ES-I3 (cell line): ENCODE measurements around the gene DNMT3L.
A peak's percentile ranks its signal among the peaks of the same experiment; 100 is the strongest.

Source experiments
- H3K36me3 ChIP-seq: 2 replicates; pipeline ENCODE4 v1.6.1; 2013; ENCODE audit warnings: mild to moderate bottlenecking, low read length, control low read depth, moderate library complexity; ENCODE audit not compliant: insufficient read depth
- H3K4me1 ChIP-seq: 2 replicates; pipeline ENCODE4 v1.6.1; 2013; ENCODE audit warnings: mild to moderate bottlenecking, control low read depth, low read length; ENCODE audit not compliant: insufficient read depth
- H3K9ac ChIP-seq: 2 replicates; pipeline ENCODE4 v1.6.1; 2013; ENCODE audit warnings: low read depth, mild to moderate bottlenecking, low read length, moderate library complexity
- H3K9me3 ChIP-seq: 2 replicates; pipeline ENCODE4 v1.6.1; 2013; ENCODE audit warnings: mild to moderate bottlenecking, low read length, moderate library complexity; ENCODE audit not compliant: control insufficient read depth, insufficient read depth

Gene DNMT3L

GRCh38 chr21:44273046-44273445 is 11.3 kb upstream of the DNMT3L start:
- Histone ChIP-seq H3K4me1 (no peaks in the 10 kb centered on the region), H3K9me3 (no peaks in the 10 kb centered on the region), H3K36me3 (no peaks in the 10 kb centered on the region), H3K9ac (no peak overlapping the region)

- Histone ChIP-seq H3K4me1 (no peaks in the 10 kb centered on the region), H3K36me3 (no peaks in the 10 kb centered on the region), H3K9me3 (no peaks in the 10 kb centered on the region), H3K9ac (no peak overlapping the region)
Measured at GRCh38 chr21:44272284-44272858, 10.7 kb upstream of the DNMT3L start.

GRCh38 chr21:44271558-44272283 is 10.0 kb upstream of the DNMT3L start:
- no peaks in the 10 kb centered on the region for H3K9me3 ChIP-seq
- no peaks in the 10 kb centered on the region for H3K4me1 ChIP-seq
- no peaks in the 10 kb centered on the region for H3K36me3 ChIP-seq
- H3K9ac ChIP-seq: no peak overlapping the region

GRCh38 chr21:44269090-44269489 is 7.4 kb upstream of the DNMT3L start:
- Histone ChIP-seq H3K9ac (no peak overlapping the region), H3K36me3 (no peaks in the 10 kb centered on the region), H3K4me1 (no peaks in the 10 kb centered on the region), H3K9me3 (no peaks in the 10 kb centered on the region)

- Histone ChIP-seq H3K9me3 (no peaks in the 10 kb centered on the region), H3K36me3 (no peaks in the 10 kb centered on the region), H3K9ac (no peak overlapping the region), H3K4me1 (peaks cover 8% of the 10 kb centered on the region; the same call in 1 of the 2 replicates)
Measured at GRCh38 chr21:44267655-44268142, 6.0 kb upstream of the DNMT3L start.

- H3K36me3 ChIP-seq: no peaks in the 10 kb centered on the region
- no peaks in the 10 kb centered on the region for H3K9me3 ChIP-seq
- H3K9ac ChIP-seq: no peak overlapping the region
- peaks cover 8% of the 10 kb centered on the region; the same call in 1 of the 2 replicates for H3K4me1 ChIP-seq
Measured at GRCh38 chr21:44265734-44266270, 4.1 kb upstream of the DNMT3L start.

GRCh38 chr21:44263768-44264167 is 2.1 kb upstream of the DNMT3L start:
- H3K9me3 ChIP-seq: no peaks in the 10 kb centered on the region
- H3K36me3 ChIP-seq: no peaks in the 10 kb centered on the region
- peaks cover 8% of the 10 kb centered on the region; the same call in 1 of the 2 replicates for H3K4me1 ChIP-seq
- H3K9ac ChIP-seq: 0 out of 2 replicates have a peak overlapping the region, but pooled peaks have one; percentile 37

GRCh38 chr21:44263221-44263760 is 1.6 kb upstream of the DNMT3L start:
- Histone ChIP-seq H3K36me3 (no peaks in the 10 kb centered on the region), H3K9me3 (no peaks in the 10 kb centered on the region), H3K9ac (peak overlapping the region; percentile 37; the same call in 1 of the 2 replicates), H3K4me1 (peaks cover 8% of the 10 kb centered on the region; the same call in 1 of the 2 replicates)

- Histone ChIP-seq H3K4me1 (peaks cover 8% of the 10 kb centered on the region; the same call in 1 of the 2 replicates), H3K9ac (no peak overlapping the region), H3K36me3 (no peaks in the 10 kb centered on the region), H3K9me3 (no peaks in the 10 kb centered on the region)
Measured at GRCh38 chr21:44262338-44263056, 800 bp upstream of the DNMT3L start.

- Histone ChIP-seq H3K4me1 (peaks cover 8% of the 10 kb centered on the region; the same call in 1 of the 2 replicates), H3K9me3 (no peaks in the 10 kb centered on the region), H3K9ac (no peak overlapping the region; the same call in 1 of the 2 replicates), H3K36me3 (no peaks in the 10 kb centered on the region)
Measured at GRCh38 chr21:44260791-44261631, 686 bp downstream of the DNMT3L start.

GRCh38 chr21:44260066-44260465 is 1.6 kb downstream of the DNMT3L start:
- Histone ChIP-seq H3K9ac (no peak overlapping the region), H3K36me3 (no peaks in the 10 kb centered on the region), H3K9me3 (no peaks in the 10 kb centered on the region), H3K4me1 (peaks cover 8% of the 10 kb centered on the region; the same call in 1 of the 2 replicates)

- Histone ChIP-seq H3K36me3 (no peaks in the 10 kb centered on the region), H3K4me1 (peaks cover 8% of the 10 kb centered on the region; the same call in 1 of the 2 replicates)
Measured at GRCh38 chr21:44259082-44259705, 2.5 kb downstream of the DNMT3L start.

GRCh38 chr21:44258056-44258725 is 3.5 kb downstream of the DNMT3L start:
- Histone ChIP-seq H3K4me1 (peaks cover 2% of the 10 kb centered on the region; the same call in 1 of the 2 replicates), H3K36me3 (no peaks in the 10 kb centered on the region), H3K9ac (no peak overlapping the region), H3K9me3 (no peaks in the 10 kb centered on the region)

More at GRCh38 chr21:44259082-44259705, 2.5 kb downstream of the DNMT3L start:
- Histone ChIP-seq H3K9ac (no peak overlapping the region), H3K9me3 (no peaks in the 10 kb centered on the region)
